Endothelial cell of umbilical vein (primary cell): ENCODE measurements around the gene PSPN. TPM values are rescaled to one million over a fixed set of nuclear protein-coding genes. Genes with fewer than 3 reads are reported as not detected.

ENCODE experiments used
- BruUV-seq: library from RNA; stranded (reverse); fragments of 400-500 nt; replicated peaks from 2 replicates; lab custom pipeline; 2021; lab: Mats Ljungman, UMichigan
- CTCF ChIA-PET: fragments of 300-600, 350-600 bp; sonication (Branson Sonifier 250); formaldehyde crosslinking; loops from one replicate; lab custom pipeline; 2021; ENCODE audit warnings: antibody characterized with exemption, inconsistent platforms; lab: Charles Lee
- POLR2A ChIA-PET: fragments of 300-600, 350-600 bp; sonication (Branson Sonifier 250); formaldehyde crosslinking; loops from one replicate; lab custom pipeline; 2021; ENCODE audit warnings: antibody characterized with exemption, inconsistent platforms; lab: Charles Lee
- DNase-seq: peaks from one replicate; pipeline ENCODE4 v3.0.0-alpha.2; 2011; ENCODE audit warnings: low read depth, low spot score
- FAIRE-seq: peaks from 2 replicates; lab custom pipeline; 2011; peaks lifted over from hg19 to GRCh38; lab: Jason Lieb, UNC
- H2AFZ ChIP-seq: 2 replicates; pipeline ENCODE4 v1.6.0; 2012; ENCODE audit warnings: low read depth, low read length, control low read depth, inconsistent platforms
- H3K27ac ChIP-seq: 2 replicates; pipeline ENCODE4 v1.5.1; 2011; ENCODE audit warnings: low read depth, mild to moderate bottlenecking, control low read depth, low read length, moderate library complexity; ENCODE audit not compliant: insufficient read depth
- H3K27me3 ChIP-seq, 2 experiments: 2 replicates each; pipeline versions ENCODE4 v1.6.0 to v1.6.1; 2011; ENCODE audit warnings: low read length in 2 of 2, mixed read lengths in 1 of 2; ENCODE audit not compliant: control insufficient read depth in 2 of 2, insufficient read depth in 2 of 2
- H3K36me3 ChIP-seq, 2 experiments: 2 replicates in 1 of 2; 3 replicates in 1 of 2; pipeline ENCODE4 v1.5.1; 2011; ENCODE audit warnings: low read length in 2 of 2, mild to moderate bottlenecking in 1 of 2, moderate library complexity in 1 of 2; ENCODE audit not compliant: control insufficient read depth in 2 of 2, insufficient read depth in 2 of 2; ENCODE audit errors: extremely low read depth in 1 of 2
- H3K4me1 ChIP-seq: 3 replicates; pipeline ENCODE4 v1.5.1; 2011; ENCODE audit warnings: mild to moderate bottlenecking, low read length; ENCODE audit not compliant: control insufficient read depth, insufficient read depth; ENCODE audit errors: extremely low read depth
- H3K4me2 ChIP-seq: 2 replicates; pipeline ENCODE4 v1.6.1; 2011; ENCODE audit warnings: low read length, control low read depth, mixed read lengths; ENCODE audit not compliant: insufficient read depth
- H3K4me3 ChIP-seq, 3 experiments: fragments of 200-600 bp in 1 of 3; sonication (generic), shearing (Covaris generic) in 1 of 3; replicated peaks in 1 of 3; 2 replicates each; pipeline ENCODE4 v1.5.1; 2011 to 2016; ENCODE audit warnings: control low read depth in 3 of 3, low read length in 3 of 3, mild to moderate bottlenecking in 2 of 3, inconsistent platforms in 1 of 3, low read depth in 1 of 3, moderate library complexity in 1 of 3; ENCODE audit not compliant: insufficient read depth in 1 of 3
- H3K79me2 ChIP-seq: 2 replicates; pipeline ENCODE4 v1.6.0; 2012; ENCODE audit warnings: low read length, inconsistent platforms; ENCODE audit not compliant: control insufficient read depth, insufficient read depth
- H3K9ac ChIP-seq: replicated peaks from 2 replicates; pipeline ENCODE3; 2011; ENCODE audit warnings: low read length, control low read depth; ENCODE audit not compliant: insufficient read depth; ENCODE audit errors: extremely low read depth
- H3K9me1 ChIP-seq: replicated peaks from 3 replicates; pipeline ENCODE4 v1.6.0; 2011; ENCODE audit warnings: mild to moderate bottlenecking, low read length; ENCODE audit not compliant: control insufficient read depth, insufficient read depth; ENCODE audit errors: extremely low read depth
- H3K9me3 ChIP-seq: replicated peaks from 2 replicates; pipeline ENCODE4 v1.5.1; 2012; ENCODE audit warnings: low read length, inconsistent platforms; ENCODE audit not compliant: control insufficient read depth, insufficient read depth
- H4K20me1 ChIP-seq: replicated peaks from 2 replicates; pipeline ENCODE3; 2011; ENCODE audit warnings: mild to moderate bottlenecking, low read length; ENCODE audit not compliant: control insufficient read depth, insufficient read depth; ENCODE audit errors: extremely low read depth
- CTCF ChIP-seq, 2 donors: IDR thresholded peaks; 1 replicate in 1 of 2; 2 replicates in 1 of 2; pipeline ENCODE4 v1.5.1; 2011; ENCODE audit warnings: low read length in 2 of 2, mild to moderate bottlenecking in 2 of 2, moderate library complexity in 2 of 2, control low read depth in 1 of 2, inconsistent platforms in 1 of 2, low read depth in 1 of 2; ENCODE audit not compliant: insufficient read depth in 1 of 2; ENCODE audit errors: extremely low read depth in 1 of 2
- EZH2 ChIP-seq: IDR thresholded peaks from 2 replicates; pipeline ENCODE4 v1.6.1; 2012; ENCODE audit warnings: borderline replicate concordance, low read depth, mild to moderate bottlenecking, moderate library complexity, low read length, inconsistent platforms; ENCODE audit not compliant: severe bottlenecking
- FOS ChIP-seq: IDR thresholded peaks from 2 replicates; pipeline ENCODE4 v1.6.1; 2011; ENCODE audit warnings: mild to moderate bottlenecking, low read length, moderate library complexity, borderline replicate concordance; ENCODE audit not compliant: insufficient read depth
- GATA2 ChIP-seq: IDR thresholded peaks from 2 replicates; pipeline ENCODE4 v1.7.0; 2011; ENCODE audit warnings: low read depth, mild to moderate bottlenecking, moderate library complexity, mixed read lengths, low read length; ENCODE audit not compliant: insufficient read length, insufficient read depth
- JUN ChIP-seq: IDR thresholded peaks from 2 replicates; pipeline ENCODE4 v1.6.1; 2011; ENCODE audit warnings: borderline replicate concordance, low read depth; ENCODE audit not compliant: insufficient read length, insufficient read depth
- MAX ChIP-seq: IDR thresholded peaks from 2 replicates; pipeline ENCODE4 v1.6.1; 2011; ENCODE audit not compliant: insufficient read depth, insufficient read length
- MYC ChIP-seq: IDR thresholded peaks from one replicate; pipeline ENCODE4 v1.6.1; 2011; ENCODE audit warnings: mild to moderate bottlenecking, low read depth, low read length
- POLR2A ChIP-seq: IDR thresholded peaks from 2 replicates; pipeline ENCODE4 v1.6.1; 2012; ENCODE audit warnings: low read depth, mild to moderate bottlenecking, control low read depth, low read length
- POLR2AphosphoS5 ChIP-seq: IDR thresholded peaks from 2 replicates; pipeline ENCODE4 v1.6.1; 2012; ENCODE audit warnings: low read depth, mild to moderate bottlenecking, control low read depth, low read length, moderate library complexity; ENCODE audit not compliant: insufficient read depth
- dilution Hi-C: fragments of 300-500 bp; cut with MboI; formaldehyde crosslinking; loops from one replicate; pipeline ENCODE4 v1.15.0; 2019; ENCODE audit warnings: low sequenced_read_pairs; ENCODE audit not compliant: extremely low pct_ligation_motif_present
- intact Hi-C: fragments of 100-400 bp; cut with micrococcal nuclease; formaldehyde crosslinking; loops from one replicate; pipeline ENCODE4 v1.10.0; 2022
- polyA plus RNA-seq, 4 experiments: library from polyadenylated mRNA; depleted of rRNA in 3 of 4; stranded (reverse) in 3 of 4; unstranded in 1 of 4; fragments of >200 nt; gene quantifications; 2 replicates each; pipeline versions ENCODE4 v1.2.1 to v1.2.3, GENCODE V29; 2011 to 2012; ENCODE audit warnings: missing spikeins in 1 of 4
- total RNA-seq: library from RNA; stranded (reverse); gene quantifications from 2 replicates; pipeline ENCODE4 v1.2.3, GENCODE V29; 2021

Gene PSPN
- total and polyA plus RNA-seq, 2 donors (not counting 3 experiments of a cell fraction or from before 2014, with no cell fraction given): 0.84 to 1.0 TPM

- no TSS peak for BruUV-seq
- Histone ChIP-seq H3K4me1 (peaks cover 2% of the 10 kb centered on the region), H3K9me3 (no peaks in the 10 kb centered on the region), H3K79me2 (no peaks in the 10 kb centered on the region), H4K20me1 (no peaks in the 10 kb centered on the region), H3K36me3 (peaks cover 0 to 1% of the 10 kb centered on the region in 2 experiments), H3K9ac (no peak overlapping the region), H3K27ac (no peak overlapping the region), H3K27me3 (no peaks in the 10 kb centered on the region), H2AFZ (no peak overlapping the region), H3K4me3 (no peak overlapping the region), H3K4me2 (no peak overlapping the region), H3K9me1 (no peaks in the 10 kb centered on the region)
- POLR2A ChIA-PET: no interaction called here
- no peak for DNase-seq
- dilution Hi-C loops: no loop called here
- no peak for FAIRE-seq
- TF ChIP-seq GATA2 (no peak), FOS (no peak), POLR2A (no peak), POLR2AphosphoS5 (no peak), JUN (no peak), MAX (no peak), EZH2 (no peak), MYC (no peak), CTCF (IDR thresholded peaks at IDR 0.05; ENCODE audit: extremely low read depth in 1 of 2, insufficient read depth in 1 of 2, low read depth in 1 of 2, low read length in 2 of 2) (no peak)
- CTCF ChIA-PET: interaction anchor here (1.2 kb wide), 1 partner anchor 174 kb away, joined by 3 read pairs; no protein-coding TSS in a partner anchor
- intact Hi-C loops: loop anchor here (5.0 kb wide), 1 partner anchor 363 kb away; the partner anchor contains the start of genes GPR108 and TRIP10
These were observed 1.5 kb downstream of the PSPN start for GRCh38 chr19:6374161-6374709.
